CD4-positive, alpha-beta T cell (primary cell): ENCODE measurements around the gene NLK. TPM values are rescaled to one million over a fixed set of nuclear protein-coding genes. Genes with fewer than 3 reads are reported as not detected.
"Not testable (repeated sequence)": the region's sequence is repeated elsewhere in the genome, so short reads cannot be mapped to it uniquely, and the experiment has no call there.

ENCODE experiments used
- ATAC-seq: fragments of 200-7000 bp; cut with Tn5 transposase; one replicate; pipeline ENCODE4 v1.10.0; 2022; ENCODE audit warnings: mild to moderate bottlenecking; ENCODE audit not compliant: poor library complexity
- CTCF ChIA-PET: fragments of 350-600 bp; sonication (Branson Sonifier 250); formaldehyde crosslinking; loops from one replicate; lab custom pipeline; 2021; ENCODE audit warnings: antibody characterized with exemption, inconsistent platforms; lab: Charles Lee
- POLR2A ChIA-PET: fragments of 350-600 bp; sonication (Branson Sonifier 250); formaldehyde crosslinking; loops from one replicate; lab custom pipeline; 2021; ENCODE audit warnings: antibody characterized with exemption, inconsistent platforms; lab: Charles Lee
- DNase-seq, 14 experiments: peaks; one replicate each; pipeline ENCODE4 v3.0.0-alpha.2; 2013 to 2020; ENCODE audit warnings: mixed read lengths in 2 of 14
- H3K27ac ChIP-seq, 2 donors: one replicate each; pipeline versions ENCODE4 v1.5.1 to v1.7.0; 2013; ENCODE audit warnings: low read length in 2 of 2, low read depth in 1 of 2, mild to moderate bottlenecking in 1 of 2
- H3K27me3 ChIP-seq, 2 experiments: 1 replicate in 1 of 2; 2 replicates in 1 of 2; pipeline versions ENCODE4 v1.6.1 to v1.7.0; 2013; ENCODE audit warnings: low read length in 2 of 2, control low read depth in 1 of 2, mild to moderate bottlenecking in 1 of 2, moderate library complexity in 1 of 2; ENCODE audit not compliant: insufficient read depth in 2 of 2, control insufficient read depth in 1 of 2
- H3K36me3 ChIP-seq: one replicate; pipeline ENCODE4 v1.6.1; 2013; ENCODE audit warnings: low read length, control low read depth; ENCODE audit not compliant: insufficient read depth
- H3K4me1 ChIP-seq: one replicate; pipeline ENCODE4 v1.6.1; 2013; ENCODE audit warnings: low read length, control low read depth; ENCODE audit not compliant: insufficient read depth
- H3K4me3 ChIP-seq: one replicate; pipeline ENCODE4 v1.5.1; 2013; ENCODE audit warnings: mild to moderate bottlenecking, low read length, moderate library complexity
- H3K9me3 ChIP-seq, 2 experiments: 1 replicate in 1 of 2; 2 replicates in 1 of 2; pipeline versions ENCODE4 v1.6.1 to v1.7.0; 2013; ENCODE audit warnings: low read length in 2 of 2, mild to moderate bottlenecking in 2 of 2, control low read depth in 1 of 2, moderate library complexity in 1 of 2; ENCODE audit not compliant: control insufficient read depth in 1 of 2, insufficient read depth in 1 of 2
- H3K27ac Mint-ChIP-seq: one replicate; pipeline ENCODE4 v1.8.0; 2020; ENCODE audit warnings: mixed read lengths
- H3K27me3 Mint-ChIP-seq: one replicate; pipeline ENCODE4 v1.8.0; 2021; ENCODE audit warnings: mixed read lengths
- H3K36me3 Mint-ChIP-seq: one replicate; pipeline ENCODE4 v1.8.0; 2021; ENCODE audit warnings: low read depth, mixed read lengths
- H3K4me1 Mint-ChIP-seq: one replicate; pipeline ENCODE4 v1.8.0; 2021; ENCODE audit warnings: low read depth, mixed read lengths
- H3K4me3 Mint-ChIP-seq: one replicate; pipeline ENCODE4 v1.8.0; 2020; ENCODE audit warnings: mild to moderate bottlenecking, mixed read lengths
- H3K9me3 Mint-ChIP-seq: one replicate; pipeline ENCODE4 v1.8.0; 2020; ENCODE audit warnings: mixed read lengths
- intact Hi-C, 2 experiments: fragments of 100-400 bp; cut with DNase I in 1 of 2; cut with micrococcal nuclease in 1 of 2; formaldehyde crosslinking; loops; one replicate each; pipeline versions ENCODE4 v1.15.1 to v1.9.0; 2023 to 2025; cut with DNase I, micrococcal nuclease
- total RNA-seq, 174 experiments: library from RNA in 2 of 174; stranded (reverse) in 2 of 174; gene quantifications; one replicate each; pipeline ENCODE4 v1.2.3 and lab custom pipeline; 2021 to 2026
- TF ChIP-seq, protein P1 (sequence below): fragments of 200-600 bp; IDR thresholded peaks from one replicate; pipeline ENCODE4 v1.8.0; 2022; ENCODE audit warnings: antibody characterized with exemption, mild to moderate bottlenecking

NLK gene
- total RNA-seq, 2 experiments from 2014 or later = 6.8 to 7.7 TPM

DNA sequence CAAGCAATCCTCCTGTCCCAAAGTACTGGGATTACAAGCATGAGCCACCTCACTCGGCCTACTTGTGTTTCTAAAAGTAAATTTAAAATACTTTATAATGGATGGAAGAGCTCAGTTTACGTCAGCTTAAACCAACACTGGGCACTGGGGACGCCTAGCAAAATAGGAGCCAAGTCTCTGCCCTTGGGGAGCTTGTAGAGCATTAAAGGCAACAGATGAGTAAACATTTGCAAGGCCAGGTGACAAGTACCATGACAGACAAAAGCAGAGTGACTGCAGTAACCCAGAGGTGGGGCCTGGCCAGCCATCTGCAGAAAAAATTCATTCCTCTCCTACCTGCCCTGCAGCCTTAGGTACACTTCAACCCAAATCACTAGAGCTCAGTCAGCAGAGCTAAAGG, 12.1 kb upstream of the NLK start:
- POLR2A ChIA-PET = interaction anchor here (1.4 kb wide), 1 partner anchor 11 kb away, joined by 5 read pairs; no protein-coding TSS in a partner anchor
- no peak overlapping the region for H3K27ac Mint-ChIP-seq
- ATAC-seq = no peak
- Histone ChIP-seq H3K27ac (no peak overlapping the region), H3K9me3 (no peaks in the 10 kb centered on the region), H3K4me1 (no peaks in the 10 kb centered on the region), H3K36me3 (no peaks in the 10 kb centered on the region), H3K27me3 (no peaks in the 10 kb centered on the region), H3K4me3 (no peak overlapping the region)
- no peaks in the 10 kb centered on the region for H3K4me1 Mint-ChIP-seq
- no peaks in the 10 kb centered on the region for H3K9me3 Mint-ChIP-seq
- CTCF ChIA-PET = no interaction called here
- TF ChIP-seq, protein P1, sequence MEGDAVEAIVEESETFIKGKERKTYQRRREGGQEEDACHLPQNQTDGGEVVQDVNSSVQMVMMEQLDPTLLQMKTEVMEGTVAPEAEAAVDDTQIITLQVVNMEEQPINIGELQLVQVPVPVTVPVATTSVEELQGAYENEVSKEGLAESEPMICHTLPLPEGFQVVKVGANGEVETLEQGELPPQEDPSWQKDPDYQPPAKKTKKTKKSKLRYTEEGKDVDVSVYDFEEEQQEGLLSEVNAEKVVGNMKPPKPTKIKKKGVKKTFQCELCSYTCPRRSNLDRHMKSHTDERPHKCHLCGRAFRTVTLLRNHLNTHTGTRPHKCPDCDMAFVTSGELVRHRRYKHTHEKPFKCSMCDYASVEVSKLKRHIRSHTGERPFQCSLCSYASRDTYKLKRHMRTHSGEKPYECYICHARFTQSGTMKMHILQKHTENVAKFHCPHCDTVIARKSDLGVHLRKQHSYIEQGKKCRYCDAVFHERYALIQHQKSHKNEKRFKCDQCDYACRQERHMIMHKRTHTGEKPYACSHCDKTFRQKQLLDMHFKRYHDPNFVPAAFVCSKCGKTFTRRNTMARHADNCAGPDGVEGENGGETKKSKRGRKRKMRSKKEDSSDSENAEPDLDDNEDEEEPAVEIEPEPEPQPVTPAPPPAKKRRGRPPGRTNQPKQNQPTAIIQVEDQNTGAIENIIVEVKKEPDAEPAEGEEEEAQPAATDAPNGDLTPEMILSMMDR = no peak
- no peak for DNase-seq
- H3K4me3 Mint-ChIP-seq = no peak overlapping the region
- H3K36me3 Mint-ChIP-seq = no peaks in the 10 kb centered on the region
- no peaks in the 10 kb centered on the region for H3K27me3 Mint-ChIP-seq
- intact Hi-C loops = no loop called here

DNA sequence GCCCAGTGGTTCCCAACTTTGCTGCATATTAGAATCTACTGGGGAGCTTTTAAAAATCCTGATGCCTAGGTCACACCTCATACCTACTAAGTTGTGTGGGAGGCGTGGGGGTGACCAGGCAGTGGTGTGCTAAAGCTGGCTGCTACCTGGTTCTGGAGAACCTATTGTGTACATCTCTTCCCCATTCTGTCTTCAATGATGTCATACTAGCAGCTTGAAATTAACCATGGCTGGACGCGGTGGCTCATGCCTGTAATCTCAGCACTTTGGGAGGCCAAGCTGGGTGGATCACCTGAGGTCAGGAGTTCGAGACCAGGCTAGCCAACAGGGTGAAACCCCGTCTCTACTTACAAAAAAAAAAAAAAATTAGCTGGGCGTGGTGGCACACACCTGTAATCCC, 11.3 kb upstream of the NLK start:
- ChIA-PET POLR2A (interaction anchor here (1.4 kb wide), 1 partner anchor 10 kb away, joined by 5 read pairs; no protein-coding TSS in a partner anchor), CTCF (no interaction called here)
- H3K27me3 ChIP-seq = no peaks in the 10 kb centered on the region
- H3K9me3 Mint-ChIP-seq = no peaks in the 10 kb centered on the region
- no peak overlapping the region for H3K4me3 Mint-ChIP-seq
- H3K27me3 Mint-ChIP-seq = no peaks in the 10 kb centered on the region
- no peaks in the 10 kb centered on the region for H3K36me3 ChIP-seq
- no peaks in the 10 kb centered on the region for H3K36me3 Mint-ChIP-seq
- H3K27ac ChIP-seq = no peak overlapping the region
- DNase-seq (no peak), ATAC-seq (no peak)
- H3K4me3 ChIP-seq = no peak overlapping the region
- no peak overlapping the region for H3K27ac Mint-ChIP-seq
- no peaks in the 10 kb centered on the region for H3K4me1 ChIP-seq
- intact Hi-C loops = no loop called here
- H3K4me1 Mint-ChIP-seq = no peaks in the 10 kb centered on the region
- TF ChIP-seq, protein P1 = no peak
- no peaks in the 10 kb centered on the region for H3K9me3 ChIP-seq

DNA sequence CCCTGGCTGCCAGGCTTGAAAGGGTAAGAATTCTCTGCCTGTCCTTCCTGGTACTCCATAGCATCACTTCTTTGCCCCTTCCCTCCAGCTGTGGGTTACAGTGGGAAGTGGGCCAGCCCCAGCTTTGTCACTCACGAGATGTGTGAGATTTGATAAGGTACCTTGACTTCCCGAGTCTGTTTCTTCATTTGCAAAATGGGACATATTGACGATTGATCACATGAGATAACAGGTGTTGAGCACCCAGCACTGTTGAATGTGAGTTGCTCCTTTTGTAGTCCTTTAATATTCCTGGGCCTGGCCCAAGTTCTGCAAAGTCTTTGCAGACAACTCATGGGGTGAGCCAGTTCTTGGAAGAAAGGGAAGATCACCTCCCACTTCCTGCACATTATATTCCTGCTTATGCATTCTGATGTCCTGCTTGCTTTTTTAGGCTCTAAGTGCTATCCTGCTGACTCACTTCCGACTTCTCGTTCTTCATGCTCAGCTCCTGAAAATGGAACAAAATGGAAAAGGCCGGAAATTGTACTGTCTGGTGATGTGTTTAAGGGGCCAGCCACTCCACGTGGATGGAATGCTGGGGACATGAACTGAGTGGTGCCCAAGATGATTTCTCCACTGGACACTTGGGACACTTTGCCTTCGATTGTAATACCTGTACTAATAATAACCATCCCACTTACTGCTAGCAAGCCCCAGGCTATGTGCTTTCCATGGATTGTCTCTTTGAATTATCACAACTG, 8.3 kb upstream of the NLK start:
- ChIA-PET POLR2A (interaction anchor here (0.7 kb wide), 1 partner anchor 302 kb away, joined by 4 read pairs; no protein-coding TSS in a partner anchor), CTCF (no interaction called here)
- no peak overlapping the region for H3K27ac ChIP-seq
- no peaks in the 10 kb centered on the region for H3K4me1 ChIP-seq
- TF ChIP-seq, protein P1 = no peak
- H3K9me3 ChIP-seq = no peaks in the 10 kb centered on the region
- Mint-ChIP-seq H3K9me3 (no peaks in the 10 kb centered on the region), H3K4me3 (no peak overlapping the region), H3K27me3 (no peaks in the 10 kb centered on the region), H3K36me3 (no peaks in the 10 kb centered on the region), H3K4me1 (no peaks in the 10 kb centered on the region), H3K27ac (no peak overlapping the region)
- no peak overlapping the region for H3K4me3 ChIP-seq
- DNase-seq = no peak
- intact Hi-C loops = no loop called here
- ATAC-seq = no peak
- no peaks in the 10 kb centered on the region for H3K27me3 ChIP-seq
- no peaks in the 10 kb centered on the region for H3K36me3 ChIP-seq

DNA sequence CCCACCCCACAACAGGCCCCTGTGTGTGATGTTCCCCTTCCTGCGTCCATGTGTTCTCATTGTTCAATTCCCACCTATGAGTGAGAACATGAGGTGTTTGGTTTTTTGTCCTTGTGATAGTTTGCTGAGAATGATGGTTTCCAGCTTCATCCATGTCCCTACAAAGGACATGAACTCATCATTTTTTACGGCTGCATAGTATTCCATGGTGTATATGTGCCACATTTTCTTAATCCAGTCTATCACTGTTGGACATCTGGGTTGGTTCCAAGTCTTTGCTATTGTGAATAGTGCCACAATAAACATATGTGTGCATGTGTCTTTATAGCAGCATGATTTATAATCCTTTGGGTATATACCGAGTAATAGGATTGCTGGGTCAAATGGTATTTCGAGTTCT, 7.0 kb upstream of the NLK start:
- H3K9me3 Mint-ChIP-seq, H3K4me1 ChIP-seq, H3K4me3 Mint-ChIP-seq, H3K27ac Mint-ChIP-seq, POLR2A ChIA-PET, H3K9me3 ChIP-seq, H3K36me3 ChIP-seq, H3K27me3 ChIP-seq, DNase-seq, intact Hi-C loops, H3K4me3 ChIP-seq, H3K27me3 Mint-ChIP-seq, H3K4me1 Mint-ChIP-seq, H3K27ac ChIP-seq, CTCF ChIA-PET, ATAC-seq, H3K36me3 Mint-ChIP-seq: not testable (repeated sequence)

DNA sequence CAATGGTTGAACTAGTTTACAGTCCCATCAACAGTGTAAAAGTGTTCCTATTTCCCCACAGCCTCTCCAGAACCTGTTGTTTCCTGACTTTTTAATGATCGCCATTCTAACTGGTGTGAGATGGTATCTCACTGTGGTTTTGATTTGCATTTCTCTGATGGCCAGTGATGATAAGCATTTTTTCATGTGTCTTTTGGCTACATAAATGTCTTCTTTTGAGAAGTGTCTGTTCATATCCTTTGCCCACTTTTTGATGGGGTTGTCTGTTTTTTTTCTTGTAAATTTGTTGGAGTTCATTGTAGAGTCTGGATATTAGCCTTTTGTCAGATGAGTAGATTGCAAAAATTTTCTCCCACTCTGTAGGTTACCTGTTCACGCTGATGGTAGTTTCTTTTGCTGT, 6.6 kb upstream of the NLK start:
- H3K27ac ChIP-seq, H3K36me3 ChIP-seq, ATAC-seq, H3K27me3 Mint-ChIP-seq, H3K4me3 ChIP-seq, H3K9me3 ChIP-seq, CTCF ChIA-PET, H3K4me1 Mint-ChIP-seq, H3K4me3 Mint-ChIP-seq, H3K9me3 Mint-ChIP-seq, POLR2A ChIA-PET, H3K36me3 Mint-ChIP-seq, DNase-seq, H3K27ac Mint-ChIP-seq, intact Hi-C loops, H3K27me3 ChIP-seq, H3K4me1 ChIP-seq: not testable (repeated sequence)
